Measurements from ENCODE around the gene IGF2R. TPM values are rescaled to one million over a fixed set of nuclear protein-coding genes. Genes with fewer than 3 reads are reported as not detected.

Gene IGF2R
- polyA plus RNA-seq, 1 donor (not counting 4 experiments of a cell fraction or from before 2014, with no cell fraction given) = 40.9 TPM

GRCh38 chr6:159929819-159930218 is 39.1 kb upstream of the IGF2R start:
- no peaks in the 10 kb centered on the region for H3K9me3 ChIP-seq (ENCODE audit: control insufficient read depth, low read depth, low read length)
- H3K36me3 ChIP-seq (ENCODE audit: control insufficient read depth in 2 of 2, extremely low read depth in 1 of 2, insufficient read depth in 2 of 2, low read length in 2 of 2) = no peaks in the 10 kb centered on the region
- no peak overlapping the region for H3K4me2 ChIP-seq (ENCODE audit: control insufficient read depth, extremely low read depth, insufficient read depth, low read depth, low read length)
- no peak overlapping the region for H3K27ac ChIP-seq (ENCODE audit: control insufficient read depth, insufficient read depth, low read length)
- H3K4me3 ChIP-seq (ENCODE audit: control insufficient read depth in 2 of 3, extremely low read depth in 1 of 3, insufficient read depth in 2 of 3, low read depth in 1 of 3, low read length in 3 of 3) = no peak overlapping the region
- no peaks in the 10 kb centered on the region for H3K9me1 ChIP-seq (ENCODE audit: control insufficient read depth, extremely low read depth, insufficient read depth, low read length)
- H4K20me1 ChIP-seq (ENCODE audit: control insufficient read depth, extremely low read depth, insufficient read depth, low read length) = no peaks in the 10 kb centered on the region
- H3K79me2 ChIP-seq (ENCODE audit: control insufficient read depth, insufficient read depth, low read length) = no peaks in the 10 kb centered on the region
- H3K4me1 ChIP-seq (ENCODE audit: control insufficient read depth, extremely low read depth, insufficient read depth, low read length) = no peaks in the 10 kb centered on the region
- H3K9ac ChIP-seq (ENCODE audit: control insufficient read depth, extremely low read depth, insufficient read depth, low read length) = no peak overlapping the region
- DNase-seq (ENCODE audit: low read depth, low spot score) = no peak
- dilution Hi-C loops (cut with MboI; ENCODE audit: extremely low pct_ligation_motif_present, low sequenced_read_pairs) = no loop called here
- H2AFZ ChIP-seq (ENCODE audit: control insufficient read depth, low read length) = peak overlapping the region; percentile 36
- no peaks in the 10 kb centered on the region for H3K27me3 ChIP-seq (ENCODE audit: control insufficient read depth, extremely low read depth, insufficient read depth, low read length)
- TF ChIP-seq CTCF (optimal IDR thresholded peaks at IDR 0.05 in 1 of 3, IDR thresholded peaks at IDR 0.05 in 1 of 3, conservative IDR thresholded peaks at IDR 0.05 in 1 of 3; ENCODE audit: extremely low read depth in 1 of 3, insufficient read depth in 2 of 3, low read length in 3 of 3) = no peak
- TF ChIP-seq EZH2 (IDR thresholded peaks at IDR 0.05; ENCODE audit: low read length) = no peak
- no peak for FAIRE-seq

GRCh38 chr6:159931112-159931511 is 37.8 kb upstream of the IGF2R start:
- Histone ChIP-seq H3K4me2 (ENCODE audit: control insufficient read depth, extremely low read depth, insufficient read depth, low read depth, low read length) (no peak overlapping the region), H3K36me3 (ENCODE audit: control insufficient read depth in 2 of 2, extremely low read depth in 1 of 2, insufficient read depth in 2 of 2, low read length in 2 of 2) (no peaks in the 10 kb centered on the region), H2AFZ (ENCODE audit: control insufficient read depth, low read length) (no peak overlapping the region), H3K27ac (ENCODE audit: control insufficient read depth, insufficient read depth, low read length) (no peak overlapping the region), H3K9me1 (ENCODE audit: control insufficient read depth, extremely low read depth, insufficient read depth, low read length) (no peaks in the 10 kb centered on the region), H3K4me1 (ENCODE audit: control insufficient read depth, extremely low read depth, insufficient read depth, low read length) (no peaks in the 10 kb centered on the region), H3K27me3 (ENCODE audit: control insufficient read depth, extremely low read depth, insufficient read depth, low read length) (no peaks in the 10 kb centered on the region), H3K9me3 (ENCODE audit: control insufficient read depth, low read depth, low read length) (no peaks in the 10 kb centered on the region), H3K79me2 (ENCODE audit: control insufficient read depth, insufficient read depth, low read length) (no peaks in the 10 kb centered on the region), H3K4me3 (ENCODE audit: control insufficient read depth in 2 of 3, extremely low read depth in 1 of 3, insufficient read depth in 2 of 3, low read depth in 1 of 3, low read length in 3 of 3) (no peak overlapping the region), H4K20me1 (ENCODE audit: control insufficient read depth, extremely low read depth, insufficient read depth, low read length) (no peaks in the 10 kb centered on the region), H3K9ac (ENCODE audit: control insufficient read depth, extremely low read depth, insufficient read depth, low read length) (no peak overlapping the region)
- FAIRE-seq (no peak), DNase-seq (ENCODE audit: low read depth, low spot score) (no peak)
- dilution Hi-C loops (cut with MboI; ENCODE audit: extremely low pct_ligation_motif_present, low sequenced_read_pairs) = no loop called here
- no peak for TF ChIP-seq EZH2 (IDR thresholded peaks at IDR 0.05; ENCODE audit: low read length)
- TF ChIP-seq CTCF (optimal IDR thresholded peaks at IDR 0.05 in 1 of 3, IDR thresholded peaks at IDR 0.05 in 1 of 3, conservative IDR thresholded peaks at IDR 0.05 in 1 of 3; ENCODE audit: extremely low read depth in 1 of 3, insufficient read depth in 2 of 3, low read length in 3 of 3) = no peak

Data from keratinocyte (primary cell).